A673 (cell line): ENCODE measurements around the gene RABL6.

Source experiments
- CTCF ChIP-seq: fragments of 300-800, 200-600 bp; sonication (generic); conservative IDR thresholded peaks from 2 replicates; pipeline ENCODE4 v1.5.1; 2017; ENCODE audit warnings: low read depth, mild to moderate bottlenecking, antibody characterized with exemption, low read length, moderate library complexity, mixed read lengths
- EZH2 ChIP-seq: fragments of 200-600 bp; sonication (generic); IDR thresholded peaks from 2 replicates; pipeline ENCODE4 v1.6.1; 2017; ENCODE audit warnings: borderline replicate concordance, low read depth, mild to moderate bottlenecking, mixed read lengths, antibody characterized with exemption, low read length; ENCODE audit not compliant: poor library complexity, severe bottlenecking

GRCh38 chr9:136860933-136861873 lies 53.5 kb downstream of the RABL6 start:
- TF ChIP-seq CTCF (no peak), EZH2 (no peak)
